Measurements from ENCODE around the gene OPCML. TPM values are rescaled to one million over a fixed set of nuclear protein-coding genes. Genes with fewer than 3 reads are reported as not detected.
"Not testable (repeated sequence)": the region's sequence is repeated elsewhere in the genome, so short reads cannot be mapped to it uniquely, and the experiment has no call there.

Gene OPCML
- total RNA-seq, 1 experiment from 2014 or later, result not detected

DNA sequence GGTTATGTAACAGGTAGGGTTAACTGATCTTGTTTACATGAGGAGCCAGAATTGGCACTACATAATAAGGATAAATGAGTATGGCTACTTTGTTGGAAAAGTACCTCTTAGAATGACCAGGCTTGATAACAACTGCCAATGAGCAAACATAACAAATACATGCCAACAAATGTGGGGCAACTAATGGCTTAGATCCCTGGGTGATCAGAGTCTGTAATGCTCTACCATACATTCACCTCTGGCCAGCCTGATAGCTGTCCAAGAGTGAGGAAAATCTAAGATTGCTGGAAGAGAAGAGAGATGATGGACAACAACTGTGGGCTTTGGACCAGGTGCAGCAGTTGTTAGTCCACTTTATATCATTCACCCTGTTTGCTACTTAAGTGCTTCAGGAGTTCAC, 1136.9 kb downstream of the OPCML start:
- no TSS peak for BruUV-seq (replicated peaks)
- Histone ChIP-seq H3K27me3 (replicated peaks; ENCODE audit: control insufficient read depth, insufficient read depth, low read length) (no peaks in the 10 kb centered on the region), H3K4me3 (ENCODE audit: low read depth, low read length) (no peak overlapping the region), H3K36me3 (ENCODE audit: control insufficient read depth, insufficient read depth, low read length) (no peaks in the 10 kb centered on the region), H3K4me1 (no peaks in the 10 kb centered on the region), H3K9me3 (no peaks in the 10 kb centered on the region; the same call in 1 of the 2 replicates)
- intact Hi-C loops (cut with micrococcal nuclease; ENCODE audit: unreplicated experiment), result no loop called here
- peaks cover under 1% of the 10 kb centered on the region for H3K27me3 Mint-ChIP-seq (ENCODE audit: insufficient read depth, unreplicated experiment)
- CTCF ChIA-PET, result no interaction called here
- no peaks in the 10 kb centered on the region for H3K4me1 Mint-ChIP-seq (ENCODE audit: low read depth, unreplicated experiment)
- H3K4me3 Mint-ChIP-seq (ENCODE audit: unreplicated experiment), result no peak overlapping the region
- DNase-seq, result no peak
- no peaks in the 10 kb centered on the region for H3K36me3 Mint-ChIP-seq (ENCODE audit: insufficient read depth, unreplicated experiment)
- TF ChIP-seq CTCF (IDR thresholded peaks at IDR 0.05; ENCODE audit: insufficient read depth in 1 of 2, low read depth in 1 of 2, low read length in 1 of 2, severe bottlenecking in 1 of 2, unreplicated experiment in 1 of 2), result no peak
- POLR2A ChIA-PET, result no interaction called here
- no peaks in the 10 kb centered on the region for H3K9me3 Mint-ChIP-seq (ENCODE audit: unreplicated experiment)
- no peak overlapping the region for H3K27ac Mint-ChIP-seq (ENCODE audit: unreplicated experiment)

DNA sequence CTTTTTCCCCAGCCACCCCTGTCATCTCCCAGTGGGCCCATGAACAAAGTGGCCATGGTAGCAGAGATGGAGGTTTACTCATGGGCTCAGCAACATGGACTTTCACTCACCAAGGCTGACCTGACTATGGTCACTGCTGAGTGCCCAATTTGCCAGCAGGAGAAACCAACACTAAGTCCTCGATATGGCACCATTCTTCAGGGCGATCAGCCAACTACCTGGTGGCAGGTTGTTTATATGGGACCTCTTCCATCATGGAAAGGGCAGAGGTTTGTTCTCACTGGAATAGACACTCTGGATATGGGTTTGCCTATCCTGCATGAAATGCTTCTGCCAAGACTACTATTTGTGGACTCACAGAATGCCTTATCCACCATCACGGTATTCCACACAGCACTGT, 1152.8 kb downstream of the OPCML start:
- peaks cover 13% of the 10 kb centered on the region; the same call in 1 of the 2 replicates for H3K9me3 ChIP-seq
- no peaks in the 10 kb centered on the region for H3K36me3 ChIP-seq (ENCODE audit: control insufficient read depth, insufficient read depth, low read length)
- no peak for DNase-seq
- no peaks in the 10 kb centered on the region for H3K27me3 Mint-ChIP-seq (ENCODE audit: insufficient read depth, unreplicated experiment)
- peaks cover 51% of the 10 kb centered on the region for H3K9me3 Mint-ChIP-seq (ENCODE audit: unreplicated experiment)
- H3K4me1 ChIP-seq, result no peaks in the 10 kb centered on the region
- no peaks in the 10 kb centered on the region for H3K27me3 ChIP-seq (replicated peaks; ENCODE audit: control insufficient read depth, insufficient read depth, low read length)
- H3K4me1 Mint-ChIP-seq (ENCODE audit: low read depth, unreplicated experiment), result no peaks in the 10 kb centered on the region
- no peaks in the 10 kb centered on the region for H3K36me3 Mint-ChIP-seq (ENCODE audit: insufficient read depth, unreplicated experiment)
- POLR2A ChIA-PET, result no interaction called here
- H3K27ac Mint-ChIP-seq (ENCODE audit: unreplicated experiment), result no peak overlapping the region
- intact Hi-C loops (cut with micrococcal nuclease; ENCODE audit: unreplicated experiment), result no loop called here
- TF ChIP-seq CTCF (IDR thresholded peaks at IDR 0.05; ENCODE audit: insufficient read depth in 1 of 2, low read depth in 1 of 2, low read length in 1 of 2, severe bottlenecking in 1 of 2, unreplicated experiment in 1 of 2), result no peak
- H3K4me3 Mint-ChIP-seq (ENCODE audit: unreplicated experiment), result no peak overlapping the region
- CTCF ChIA-PET, result no interaction called here
- H3K4me3 ChIP-seq (ENCODE audit: low read depth, low read length), result no peak overlapping the region
- BruUV-seq (replicated peaks), result no TSS peak

DNA sequence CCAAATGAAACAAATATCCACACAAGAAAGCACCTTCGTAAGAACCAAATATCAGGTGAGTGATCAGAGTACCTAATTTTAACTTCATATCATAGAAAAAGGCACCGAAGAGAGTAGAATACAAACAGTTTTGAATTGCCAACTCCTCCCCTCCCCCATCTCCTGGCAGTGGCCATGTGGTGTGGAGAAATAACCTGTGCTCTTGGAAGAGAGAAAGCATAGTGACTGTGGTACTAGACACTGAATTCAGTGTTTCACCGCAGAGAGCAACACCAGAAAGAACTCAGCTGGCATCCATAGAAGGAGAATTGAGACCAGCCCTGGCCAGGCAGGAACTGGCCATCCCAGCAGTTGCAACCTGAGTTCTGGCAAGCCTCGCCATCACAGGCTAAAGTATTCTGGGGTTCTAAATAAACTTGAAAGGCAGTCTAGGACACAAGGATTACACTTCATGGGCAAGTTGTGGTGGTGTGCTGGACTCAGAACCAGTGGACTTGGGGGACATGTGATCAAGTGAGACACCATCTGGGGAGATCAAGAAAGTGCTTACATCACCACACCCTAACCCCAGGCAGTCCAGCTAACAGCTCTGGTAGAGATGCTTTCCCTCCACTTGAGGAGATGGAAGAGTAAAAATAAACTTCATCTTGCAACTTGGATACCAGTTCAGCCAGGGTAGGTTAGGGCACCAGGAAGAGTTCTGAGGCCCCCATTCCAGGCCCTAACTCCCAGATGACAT, 1158.7 kb downstream of the OPCML start:
- Mint-ChIP-seq H3K4me1 (ENCODE audit: low read depth, unreplicated experiment) (no peaks in the 10 kb centered on the region), H3K27me3 (ENCODE audit: insufficient read depth, unreplicated experiment) (peaks cover 8% of the 10 kb centered on the region), H3K36me3 (ENCODE audit: insufficient read depth, unreplicated experiment) (no peaks in the 10 kb centered on the region), H3K27ac (ENCODE audit: unreplicated experiment) (no peak overlapping the region), H3K4me3 (ENCODE audit: unreplicated experiment) (no peak overlapping the region), H3K9me3 (ENCODE audit: unreplicated experiment) (peaks cover 16% of the 10 kb centered on the region)
- no peak for DNase-seq
- Histone ChIP-seq H3K36me3 (ENCODE audit: control insufficient read depth, insufficient read depth, low read length) (no peaks in the 10 kb centered on the region), H3K4me3 (ENCODE audit: low read depth, low read length) (no peak overlapping the region), H3K27me3 (replicated peaks; ENCODE audit: control insufficient read depth, insufficient read depth, low read length) (no peaks in the 10 kb centered on the region), H3K4me1 (no peaks in the 10 kb centered on the region), H3K9me3 (peaks cover 3% of the 10 kb centered on the region; the same call in 1 of the 2 replicates)
- TF ChIP-seq CTCF (IDR thresholded peaks at IDR 0.05; ENCODE audit: insufficient read depth in 1 of 2, low read depth in 1 of 2, low read length in 1 of 2, severe bottlenecking in 1 of 2, unreplicated experiment in 1 of 2), result no peak
- intact Hi-C loops (cut with micrococcal nuclease; ENCODE audit: unreplicated experiment), result no loop called here
- CTCF ChIA-PET, result no interaction called here
- no TSS peak for BruUV-seq (replicated peaks)
- POLR2A ChIA-PET, result no interaction called here

- H3K4me1 Mint-ChIP-seq (ENCODE audit: low read depth, unreplicated experiment); H3K4me3 Mint-ChIP-seq (ENCODE audit: unreplicated experiment); H3K4me3 ChIP-seq (ENCODE audit: low read depth, low read length); H3K36me3 Mint-ChIP-seq (ENCODE audit: insufficient read depth, unreplicated experiment); H3K9me3 Mint-ChIP-seq (ENCODE audit: unreplicated experiment); H3K27ac Mint-ChIP-seq (ENCODE audit: unreplicated experiment); BruUV-seq (replicated peaks); H3K27me3 Mint-ChIP-seq (ENCODE audit: insufficient read depth, unreplicated experiment); H3K4me1 ChIP-seq; POLR2A ChIA-PET; DNase-seq; CTCF ChIA-PET; intact Hi-C loops (cut with micrococcal nuclease; ENCODE audit: unreplicated experiment); H3K36me3 ChIP-seq (ENCODE audit: control insufficient read depth, insufficient read depth, low read length); H3K9me3 ChIP-seq; H3K27me3 ChIP-seq (replicated peaks; ENCODE audit: control insufficient read depth, insufficient read depth, low read length): not testable (repeated sequence)
These were observed 1162.2 kb downstream of the OPCML start for GRCh38 chr11:132370114-132370513.
